GM04504 (cell line): ENCODE measurements around the gene MDFIC.

Experiments used
- DNase-seq: peaks from one replicate; pipeline ENCODE4 v3.0.0-alpha.2; 2012; ENCODE audit warnings: low read depth

The MDFIC gene

GRCh38 chr7:114953724-114954123 lies 31.8 kb downstream of the MDFIC start:
- no peak for DNase-seq

GRCh38 chr7:114956702-114957101 lies 34.8 kb downstream of the MDFIC start:
- DNase-seq: no peak

GRCh38 chr7:114957444-114957843 lies 35.5 kb downstream of the MDFIC start:
- no peak for DNase-seq

GRCh38 chr7:114959931-114960330 lies 38.0 kb downstream of the MDFIC start:
- no peak for DNase-seq

- DNase-seq: no peak
These were observed 40.5 kb downstream of the MDFIC start for GRCh38 chr7:114962441-114962840.

GRCh38 chr7:114966156-114966555 lies 44.3 kb downstream of the MDFIC start:
- DNase-seq: no peak

- no peak for DNase-seq
These were observed 47.2 kb downstream of the MDFIC start for GRCh38 chr7:114969096-114969495.

GRCh38 chr7:114970308-114970707 lies 48.4 kb downstream of the MDFIC start:
- DNase-seq: no peak

GRCh38 chr7:114970732-114971131 lies 48.8 kb downstream of the MDFIC start:
- no peak for DNase-seq

GRCh38 chr7:114972567-114972966 lies 50.7 kb downstream of the MDFIC start:
- no peak for DNase-seq

- peak; percentile 7 for DNase-seq
These were observed 51.3 kb downstream of the MDFIC start for GRCh38 chr7:114973147-114973546.

- DNase-seq: no peak
These were observed 53.5 kb downstream of the MDFIC start for GRCh38 chr7:114975401-114975800.

- DNase-seq: no peak
These were observed 54.8 kb downstream of the MDFIC start for GRCh38 chr7:114976666-114977065.

GRCh38 chr7:114977277-114977676 lies 55.4 kb downstream of the MDFIC start:
- DNase-seq: no peak

- no peak for DNase-seq
These were observed 57.5 kb downstream of the MDFIC start for GRCh38 chr7:114979388-114979787.

- no peak for DNase-seq
These were observed 58.1 kb downstream of the MDFIC start for GRCh38 chr7:114979803-114980507.

GRCh38 chr7:114981323-114981722 lies 59.4 kb downstream of the MDFIC start:
- DNase-seq: no peak

- no peak for DNase-seq
These were observed 63.3 kb downstream of the MDFIC start for GRCh38 chr7:114985116-114985715.

- DNase-seq: no peak
These were observed 64.6 kb downstream of the MDFIC start for GRCh38 chr7:114986190-114987180.

GRCh38 chr7:114988026-114988425 lies 66.1 kb downstream of the MDFIC start:
- DNase-seq: no peak

GRCh38 chr7:114988755-114989375 lies 67.0 kb downstream of the MDFIC start:
- peak; percentile 50 for DNase-seq

- no peak for DNase-seq
These were observed 67.6 kb downstream of the MDFIC start for GRCh38 chr7:114989531-114989930.
